ENCODE results near the gene COX14. TPM values are rescaled to one million over a fixed set of nuclear protein-coding genes. Genes with fewer than 3 reads are reported as not detected.

COX14 gene
- total RNA-seq, 1 experiment from 2014 or later: 41.0 TPM

GRCh38 chr12:50127546-50127945 is 15.5 kb downstream of the COX14 start:
- CTCF ChIA-PET: interaction anchor here (0.7 kb wide), 1 partner anchor 16 kb away, joined by 3 read pairs; the partner anchor contains the start of gene COX14

More at GRCh38 chr12:50127546-50127945, 15.5 kb downstream of the COX14 start:
- no peak overlapping the region for H3K27ac ChIP-seq (ENCODE audit: low read depth, low read length)
- no peak overlapping the region for H3K4me2 ChIP-seq (ENCODE audit: low read length)
- intact Hi-C loops (cut with micrococcal nuclease): no loop called here
- RAD21 ChIA-PET (ENCODE audit: low non-redundant PET in 1 of 2, low total read pairs in 2 of 2, uncharacterized antibody in 2 of 2, unreplicated experiment in 2 of 2): no interaction called here
- H3K9ac ChIP-seq (ENCODE audit: low read length): no peak overlapping the region
- H3K36me3 ChIP-seq (ENCODE audit: control insufficient read depth in 1 of 2, insufficient read depth in 2 of 2, low read length in 2 of 2): peaks cover 14 to 22% of the 10 kb centered on the region in 2 experiments
- no peak overlapping the region for H2AFZ ChIP-seq (ENCODE audit: low read depth, low read length, poor library complexity, severe bottlenecking)
- no peaks in the 10 kb centered on the region for H3K9me2 ChIP-seq (ENCODE audit: insufficient read depth)
- TF ChIP-seq REST (IDR thresholded peaks at IDR 0.05; ENCODE audit: low read depth): no peak
- no peak for TF ChIP-seq FOSL1 (IDR thresholded peaks at IDR 0.05; ENCODE audit: low read depth)
- no peak for DNase-seq (ENCODE audit: low read depth, low spot score)
- H4K20me1 ChIP-seq (ENCODE audit: insufficient read depth): no peaks in the 10 kb centered on the region
- H3K4me1 ChIP-seq (ENCODE audit: control insufficient read depth in 1 of 2, insufficient read depth in 2 of 2, low read length in 2 of 2): no peaks in the 10 kb centered on the region
- no TSS peak for BruUV-seq (replicated peaks)
- POLR2A ChIA-PET: no interaction called here
- H3K79me2 ChIP-seq (ENCODE audit: insufficient read depth, low read length): no peaks in the 10 kb centered on the region
- no peak for ATAC-seq
- H3K9me3 ChIP-seq (ENCODE audit: control insufficient read depth in 1 of 2, insufficient read depth in 1 of 2, low read depth in 1 of 2, low read length in 2 of 2): no peaks in the 10 kb centered on the region
- H3K4me3 ChIP-seq (replicated peaks in 1 of 2; ENCODE audit: low read depth in 1 of 2, low read length in 2 of 2): no peak overlapping the region
- no peaks in the 10 kb centered on the region for H3K27me3 ChIP-seq (ENCODE audit: insufficient read depth, low read length)

Data from HCT116 (cell line).